ENCODE data around the gene SCAF11.

Gene SCAF11

GRCh38 chr12:45930369-45930768 is 60.0 kb downstream of the SCAF11 start:
- Histone ChIP-seq H3K9me3 (ENCODE audit: control insufficient read depth in 5 of 5, low read length in 5 of 5) (no peaks in the 10 kb centered on the region), H3K27ac (ENCODE audit: low read depth, low read length) (no peak overlapping the region), H3K9ac (ENCODE audit: low read length in 5 of 5) (no peak overlapping the region), H3K4me1 (ENCODE audit: control insufficient read depth in 5 of 5, insufficient read depth in 5 of 5, low read length in 5 of 5) (peaks cover 0 to 17% (median 11%) of the 10 kb centered on the region in 5 donors), H3K4me3 (ENCODE audit: low read depth in 1 of 5, low read length in 5 of 5) (no peak overlapping the region), H3K36me3 (ENCODE audit: control insufficient read depth in 5 of 5, insufficient read depth in 5 of 5, low read length in 5 of 5) (peaks cover 30 to 54% (median 43%) of the 10 kb centered on the region in 5 donors), H3K27me3 (ENCODE audit: control insufficient read depth in 5 of 5, insufficient read depth in 4 of 5, low read length in 5 of 5) (no peaks in the 10 kb centered on the region)

GRCh38 chr12:45928309-45928708 is 62.1 kb downstream of the SCAF11 start:
- Histone ChIP-seq H3K9me3 (ENCODE audit: control insufficient read depth in 5 of 5, low read length in 5 of 5) (no peaks in the 10 kb centered on the region), H3K27ac (ENCODE audit: low read depth, low read length) (no peak overlapping the region), H3K4me3 (ENCODE audit: low read depth in 1 of 5, low read length in 5 of 5) (no peak overlapping the region), H3K4me1 (ENCODE audit: control insufficient read depth in 5 of 5, insufficient read depth in 5 of 5, low read length in 5 of 5) (peaks cover 0 to 17% (median 6%) of the 10 kb centered on the region in 5 donors), H3K36me3 (ENCODE audit: control insufficient read depth in 5 of 5, insufficient read depth in 5 of 5, low read length in 5 of 5) (peaks cover 43 to 72% (median 49%) of the 10 kb centered on the region in 5 donors), H3K27me3 (ENCODE audit: control insufficient read depth in 5 of 5, insufficient read depth in 4 of 5, low read length in 5 of 5) (no peaks in the 10 kb centered on the region), H3K9ac (ENCODE audit: low read length in 5 of 5) (no peak overlapping the region)

GRCh38 chr12:45918818-45919217 is 71.6 kb downstream of the SCAF11 start:
- peaks cover 17 to 41% (median 26%) of the 10 kb centered on the region in 5 donors for H3K36me3 ChIP-seq (ENCODE audit: control insufficient read depth in 5 of 5, insufficient read depth in 5 of 5, low read length in 5 of 5)
- no peak overlapping the region for H3K4me3 ChIP-seq (ENCODE audit: low read depth in 1 of 5, low read length in 5 of 5)

GRCh38 chr12:45915405-45915804 is 75.0 kb downstream of the SCAF11 start:
- no peaks in the 10 kb centered on the region for H3K9me3 ChIP-seq (ENCODE audit: control insufficient read depth in 5 of 5, low read length in 5 of 5)
- H3K36me3 ChIP-seq (ENCODE audit: control insufficient read depth in 5 of 5, insufficient read depth in 5 of 5, low read length in 5 of 5), result peaks cover 2 to 14% (median 8%) of the 10 kb centered on the region in 5 donors
- H3K27ac ChIP-seq (ENCODE audit: low read depth, low read length), result no peak overlapping the region
- H3K4me3 ChIP-seq (ENCODE audit: low read depth in 1 of 5, low read length in 5 of 5), result no peak overlapping the region
- no peaks in the 10 kb centered on the region for H3K27me3 ChIP-seq (ENCODE audit: control insufficient read depth in 5 of 5, insufficient read depth in 4 of 5, low read length in 5 of 5)
- H3K4me1 ChIP-seq (ENCODE audit: control insufficient read depth in 5 of 5, insufficient read depth in 5 of 5, low read length in 5 of 5), result no peaks in the 10 kb centered on the region
- no peak overlapping the region for H3K9ac ChIP-seq (ENCODE audit: low read length in 5 of 5)

More at GRCh38 chr12:45918818-45919217, 71.6 kb downstream of the SCAF11 start:
- H3K4me1 ChIP-seq (ENCODE audit: control insufficient read depth in 5 of 5, insufficient read depth in 5 of 5, low read length in 5 of 5), result no peaks in the 10 kb centered on the region
- no peaks in the 10 kb centered on the region for H3K27me3 ChIP-seq (ENCODE audit: control insufficient read depth in 5 of 5, insufficient read depth in 4 of 5, low read length in 5 of 5)
- H3K9me3 ChIP-seq (ENCODE audit: control insufficient read depth in 5 of 5, low read length in 5 of 5), result no peaks in the 10 kb centered on the region
- no peak overlapping the region for H3K27ac ChIP-seq (ENCODE audit: low read depth, low read length)
- H3K9ac ChIP-seq (ENCODE audit: low read length in 5 of 5), result no peak overlapping the region

- Histone ChIP-seq H3K4me1 (ENCODE audit: control insufficient read depth in 5 of 5, insufficient read depth in 5 of 5, low read length in 5 of 5) (no peaks in the 10 kb centered on the region), H3K36me3 (ENCODE audit: control insufficient read depth in 5 of 5, insufficient read depth in 5 of 5, low read length in 5 of 5) (peaks cover 0 to 11% (median 8%) of the 10 kb centered on the region in 5 donors), H3K9me3 (ENCODE audit: control insufficient read depth in 5 of 5, low read length in 5 of 5) (no peaks in the 10 kb centered on the region), H3K9ac (ENCODE audit: low read length in 5 of 5) (no peak overlapping the region), H3K27ac (ENCODE audit: low read depth, low read length) (no peak overlapping the region), H3K4me3 (ENCODE audit: low read depth in 1 of 5, low read length in 5 of 5) (no peak overlapping the region), H3K27me3 (ENCODE audit: control insufficient read depth in 5 of 5, insufficient read depth in 4 of 5, low read length in 5 of 5) (no peaks in the 10 kb centered on the region)
Observed at GRCh38 chr12:45914090-45914489, 76.3 kb downstream of the SCAF11 start.

- no peaks in the 10 kb centered on the region for H3K27me3 ChIP-seq (ENCODE audit: control insufficient read depth in 5 of 5, insufficient read depth in 4 of 5, low read length in 5 of 5)
- H3K4me1 ChIP-seq (ENCODE audit: control insufficient read depth in 5 of 5, insufficient read depth in 5 of 5, low read length in 5 of 5), result no peaks in the 10 kb centered on the region
- no peak overlapping the region for H3K27ac ChIP-seq (ENCODE audit: low read depth, low read length)
- no peaks in the 10 kb centered on the region for H3K9me3 ChIP-seq (ENCODE audit: control insufficient read depth in 5 of 5, low read length in 5 of 5)
- no peak overlapping the region for H3K4me3 ChIP-seq (ENCODE audit: low read depth in 1 of 5, low read length in 5 of 5)
- H3K9ac ChIP-seq (ENCODE audit: low read length in 5 of 5), result no peak overlapping the region
- peaks cover 4 to 9% (median 6%) of the 10 kb centered on the region in 5 donors for H3K36me3 ChIP-seq (ENCODE audit: control insufficient read depth in 5 of 5, insufficient read depth in 5 of 5, low read length in 5 of 5)
Observed at GRCh38 chr12:45913631-45914030, 76.7 kb downstream of the SCAF11 start.

GRCh38 chr12:45912774-45913173 is 77.6 kb downstream of the SCAF11 start:
- peaks cover 5 to 11% (median 9%) of the 10 kb centered on the region in 5 donors for H3K36me3 ChIP-seq (ENCODE audit: control insufficient read depth in 5 of 5, insufficient read depth in 5 of 5, low read length in 5 of 5)
- H3K27ac ChIP-seq (ENCODE audit: low read depth, low read length), result no peak overlapping the region
- H3K4me3 ChIP-seq (ENCODE audit: low read depth in 1 of 5, low read length in 5 of 5), result no peak overlapping the region
- no peak overlapping the region for H3K9ac ChIP-seq (ENCODE audit: low read length in 5 of 5)
- H3K4me1 ChIP-seq (ENCODE audit: control insufficient read depth in 5 of 5, insufficient read depth in 5 of 5, low read length in 5 of 5), result no peaks in the 10 kb centered on the region
- H3K9me3 ChIP-seq (ENCODE audit: control insufficient read depth in 5 of 5, low read length in 5 of 5), result no peaks in the 10 kb centered on the region
- H3K27me3 ChIP-seq (ENCODE audit: control insufficient read depth in 5 of 5, insufficient read depth in 4 of 5, low read length in 5 of 5), result no peaks in the 10 kb centered on the region

- H3K27ac ChIP-seq (ENCODE audit: low read depth, low read length), result no peak overlapping the region
Observed at GRCh38 chr12:45909041-45909713, 81.2 kb downstream of the SCAF11 start.

GRCh38 chr12:45907955-45908354 is 82.4 kb downstream of the SCAF11 start:
- H3K36me3 ChIP-seq (ENCODE audit: control insufficient read depth in 5 of 5, insufficient read depth in 5 of 5, low read length in 5 of 5), result peaks cover 7 to 24% (median 10%) of the 10 kb centered on the region in 5 donors
- H3K4me3 ChIP-seq (ENCODE audit: low read depth in 1 of 5, low read length in 5 of 5), result no peak overlapping the region
- no peak overlapping the region for H3K27ac ChIP-seq (ENCODE audit: low read depth, low read length)
- H3K4me1 ChIP-seq (ENCODE audit: control insufficient read depth in 5 of 5, insufficient read depth in 5 of 5, low read length in 5 of 5), result no peaks in the 10 kb centered on the region
- no peak overlapping the region for H3K9ac ChIP-seq (ENCODE audit: low read length in 5 of 5)
- H3K9me3 ChIP-seq (ENCODE audit: control insufficient read depth in 5 of 5, low read length in 5 of 5), result no peaks in the 10 kb centered on the region
- no peaks in the 10 kb centered on the region for H3K27me3 ChIP-seq (ENCODE audit: control insufficient read depth in 5 of 5, insufficient read depth in 4 of 5, low read length in 5 of 5)

More at GRCh38 chr12:45909041-45909713, 81.2 kb downstream of the SCAF11 start:
- H3K4me1 ChIP-seq (ENCODE audit: control insufficient read depth in 5 of 5, insufficient read depth in 5 of 5, low read length in 5 of 5), result no peaks in the 10 kb centered on the region
- H3K9me3 ChIP-seq (ENCODE audit: control insufficient read depth in 5 of 5, low read length in 5 of 5), result no peaks in the 10 kb centered on the region
- peaks cover 7 to 24% (median 10%) of the 10 kb centered on the region in 5 donors for H3K36me3 ChIP-seq (ENCODE audit: control insufficient read depth in 5 of 5, insufficient read depth in 5 of 5, low read length in 5 of 5)
- no peak overlapping the region for H3K9ac ChIP-seq (ENCODE audit: low read length in 5 of 5)
- no peaks in the 10 kb centered on the region for H3K27me3 ChIP-seq (ENCODE audit: control insufficient read depth in 5 of 5, insufficient read depth in 4 of 5, low read length in 5 of 5)
- H3K4me3 ChIP-seq (ENCODE audit: low read depth in 1 of 5, low read length in 5 of 5), result no peak overlapping the region

- Histone ChIP-seq H3K27me3 (ENCODE audit: control insufficient read depth in 5 of 5, insufficient read depth in 4 of 5, low read length in 5 of 5) (no peaks in the 10 kb centered on the region), H3K9ac (ENCODE audit: low read length in 5 of 5) (no peak overlapping the region), H3K36me3 (ENCODE audit: control insufficient read depth in 5 of 5, insufficient read depth in 5 of 5, low read length in 5 of 5) (peaks cover 28 to 54% (median 32%) of the 10 kb centered on the region in 5 donors), H3K4me3 (ENCODE audit: low read depth in 1 of 5, low read length in 5 of 5) (no peak overlapping the region), H3K9me3 (ENCODE audit: control insufficient read depth in 5 of 5, low read length in 5 of 5) (no peaks in the 10 kb centered on the region), H3K4me1 (ENCODE audit: control insufficient read depth in 5 of 5, insufficient read depth in 5 of 5, low read length in 5 of 5) (no peaks in the 10 kb centered on the region), H3K27ac (ENCODE audit: low read depth, low read length) (no peak overlapping the region)
Observed at GRCh38 chr12:45898094-45898493, 92.3 kb downstream of the SCAF11 start.
